Endothelial cell of hepatic sinusoid (primary cell): Measurements from ENCODE around the gene USP6NL.
"Not testable (repeated sequence)": the region's sequence is repeated elsewhere in the genome, so short reads cannot be mapped to it uniquely, and the experiment has no call there.

Experiments used
- in situ Hi-C: cut with HindIII; loops from 2 replicates; pipeline ENCODE4 v1.10.0; 2017; ENCODE audit warnings: low sequenced_read_pairs

Gene USP6NL

DNA sequence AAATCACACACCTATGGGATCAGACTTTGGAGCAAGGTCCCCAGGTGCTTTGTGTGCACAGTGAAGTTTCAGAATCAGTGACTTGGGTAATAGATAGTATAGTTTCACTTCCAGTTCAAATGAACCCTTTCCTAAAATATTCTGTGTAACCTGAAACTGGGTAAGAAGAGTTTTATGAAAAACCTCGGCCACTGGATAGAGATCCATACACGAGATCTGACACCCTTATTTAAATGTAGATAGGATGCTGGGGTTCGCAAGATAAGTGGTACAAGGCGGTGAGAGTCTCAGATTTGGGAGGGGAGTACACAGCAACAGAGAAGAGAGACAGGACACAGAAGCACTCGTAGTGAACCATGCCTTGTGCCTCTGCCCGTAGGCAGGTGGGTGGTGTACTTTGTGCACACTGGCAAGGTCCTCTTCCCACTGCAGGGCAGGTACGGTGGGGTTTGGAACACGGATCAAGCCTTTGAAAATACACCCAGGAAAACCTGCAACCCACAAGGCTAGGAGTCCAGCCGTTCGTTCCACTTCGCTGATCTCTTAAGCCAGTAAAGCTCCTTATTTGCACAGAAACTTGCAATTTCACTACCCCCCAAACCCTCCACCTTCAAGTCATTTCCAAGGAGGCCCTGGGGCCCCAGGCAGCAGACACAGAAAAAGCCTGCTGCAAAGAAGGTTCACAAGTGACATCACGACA, 162.8 kb downstream of the USP6NL start:
- in situ Hi-C loops, result no loop called here

DNA sequence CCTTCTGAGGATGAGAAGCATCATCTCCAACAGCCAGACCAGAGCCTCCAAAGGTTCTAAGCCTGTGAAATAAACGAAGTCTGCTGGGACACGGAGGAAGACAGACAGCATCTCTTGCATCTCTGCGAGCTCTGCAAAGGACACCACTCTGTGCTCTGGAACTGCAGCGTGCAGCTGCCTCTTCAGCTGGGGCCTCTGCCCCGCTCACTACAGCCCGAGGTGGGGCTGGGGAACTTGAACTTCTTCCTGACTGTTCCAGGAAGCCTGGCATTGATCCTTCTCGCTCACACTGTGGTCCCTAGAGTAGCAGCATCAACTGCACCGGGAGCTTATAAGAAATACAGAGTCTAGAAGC, 163.3 kb downstream of the USP6NL start:
- in situ Hi-C loops, result no loop called here

DNA sequence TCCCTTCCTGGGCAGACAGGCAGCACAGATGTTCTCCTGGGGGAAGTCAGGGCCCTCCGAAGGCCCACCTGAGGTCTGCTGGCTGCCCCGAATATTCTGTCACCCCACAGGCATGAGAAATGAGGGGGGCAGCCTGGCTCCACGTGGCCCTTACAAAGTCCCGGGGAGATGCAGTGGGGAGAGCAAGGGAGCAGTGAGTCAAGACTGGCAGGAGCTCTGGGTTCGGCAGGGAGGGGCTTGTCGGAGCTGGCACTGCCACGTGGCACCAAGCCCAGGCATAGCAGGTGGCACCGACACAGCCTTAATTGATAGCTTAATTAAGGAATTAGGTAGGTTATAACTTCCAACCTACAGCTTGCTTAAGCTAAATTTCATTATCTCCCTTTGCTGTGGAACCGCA, 163.9 kb downstream of the USP6NL start:
- in situ Hi-C loops, result no loop called here

DNA sequence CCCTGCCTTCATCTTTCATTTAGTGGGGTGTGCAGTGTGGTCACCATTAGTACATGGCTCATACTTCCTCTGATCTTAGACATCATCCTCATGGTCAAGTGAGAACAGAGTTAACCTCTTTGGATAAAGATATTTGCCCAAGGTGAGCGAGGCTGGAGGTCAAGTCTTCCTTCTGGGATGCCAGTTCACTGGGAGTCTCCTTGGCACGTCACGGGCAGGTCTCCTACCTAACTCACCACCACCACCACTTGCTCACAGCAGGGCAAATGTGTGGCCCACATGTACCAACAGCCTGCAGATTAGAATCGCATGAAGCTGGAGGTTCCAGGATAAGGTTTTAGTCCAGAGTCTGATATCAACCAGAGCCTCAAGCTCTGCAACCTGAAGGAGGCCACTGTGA, 164.6 kb downstream of the USP6NL start:
- in situ Hi-C loops, result no loop called here

GRCh38 chr10:11446133-11446532, 165.3 kb downstream of the USP6NL start:
- in situ Hi-C loops, result no loop called here

GRCh38 chr10:11444531-11445228, 166.8 kb downstream of the USP6NL start:
- in situ Hi-C loops, result no loop called here

GRCh38 chr10:11444155-11444530, 167.3 kb downstream of the USP6NL start:
- in situ Hi-C loops, result no loop called here

GRCh38 chr10:11443468-11444154, 167.8 kb downstream of the USP6NL start:
- in situ Hi-C loops, result no loop called here

- in situ Hi-C loops, result no loop called here
Measured at GRCh38 chr10:11442001-11442773, 169.3 kb downstream of the USP6NL start.

GRCh38 chr10:11441151-11441535, 170.3 kb downstream of the USP6NL start:
- in situ Hi-C loops, result no loop called here

GRCh38 chr10:11440250-11441150, 170.9 kb downstream of the USP6NL start:
- in situ Hi-C loops, result no loop called here

- in situ Hi-C loops, result no loop called here
Measured at GRCh38 chr10:11439523-11440053, 171.9 kb downstream of the USP6NL start.

DNA sequence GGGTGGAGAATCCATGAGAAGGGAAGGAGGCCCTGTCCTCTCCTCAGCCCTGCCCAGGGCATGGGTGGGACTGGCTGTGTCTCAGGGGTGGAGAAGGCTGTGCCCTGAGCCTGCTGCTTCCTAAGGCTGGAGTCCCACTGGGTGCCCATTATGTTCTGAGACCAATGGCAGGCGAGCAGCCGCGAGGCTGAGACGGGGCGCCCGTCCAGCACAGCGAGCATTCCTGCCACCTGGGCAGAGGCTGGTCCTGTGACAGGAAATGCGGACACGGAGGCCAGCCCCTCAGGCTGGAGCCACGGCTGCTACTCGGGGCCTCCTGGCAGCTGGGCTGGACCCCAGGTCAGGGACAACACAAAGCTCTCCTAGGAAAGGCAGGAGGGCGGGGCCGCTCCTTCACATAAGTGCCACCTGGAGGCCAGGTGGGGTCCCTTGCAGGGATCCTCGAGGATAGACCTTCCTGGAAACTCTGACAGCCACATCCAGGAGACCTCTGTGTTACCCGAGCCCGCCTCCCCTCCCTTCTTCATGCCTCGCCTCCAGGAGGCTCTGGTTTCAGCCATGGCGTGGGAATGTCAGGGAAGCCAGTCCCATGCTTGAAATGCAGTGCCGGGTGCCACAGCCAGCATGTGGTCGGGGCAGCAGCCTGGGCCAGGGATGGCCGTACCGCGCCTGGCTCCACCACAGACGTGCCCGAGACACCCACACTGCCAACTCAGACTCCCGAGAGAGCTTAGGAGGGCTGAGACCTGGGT, 173.9 kb downstream of the USP6NL start:
- in situ Hi-C loops, result no loop called here

DNA sequence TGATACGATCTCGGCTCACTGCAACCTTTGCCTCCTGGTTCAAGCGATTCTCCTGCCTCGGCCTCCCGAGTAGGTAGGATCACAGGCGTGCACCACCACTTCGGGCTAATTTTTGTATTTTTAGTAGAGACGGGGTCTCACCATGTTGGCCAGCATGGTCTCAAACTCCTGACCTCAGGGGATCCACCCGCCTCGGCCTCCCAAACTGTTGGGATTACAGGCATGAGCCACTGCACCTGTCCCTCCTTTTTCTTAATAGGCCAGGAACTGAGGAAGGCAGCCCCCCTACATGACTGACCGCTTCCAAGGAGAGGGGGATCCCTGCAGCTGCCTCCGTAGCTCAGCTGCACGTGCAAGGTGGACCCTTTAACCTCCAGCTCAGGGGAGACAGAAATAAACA, 175.0 kb downstream of the USP6NL start:
- in situ Hi-C loops, result not testable (repeated sequence)

DNA sequence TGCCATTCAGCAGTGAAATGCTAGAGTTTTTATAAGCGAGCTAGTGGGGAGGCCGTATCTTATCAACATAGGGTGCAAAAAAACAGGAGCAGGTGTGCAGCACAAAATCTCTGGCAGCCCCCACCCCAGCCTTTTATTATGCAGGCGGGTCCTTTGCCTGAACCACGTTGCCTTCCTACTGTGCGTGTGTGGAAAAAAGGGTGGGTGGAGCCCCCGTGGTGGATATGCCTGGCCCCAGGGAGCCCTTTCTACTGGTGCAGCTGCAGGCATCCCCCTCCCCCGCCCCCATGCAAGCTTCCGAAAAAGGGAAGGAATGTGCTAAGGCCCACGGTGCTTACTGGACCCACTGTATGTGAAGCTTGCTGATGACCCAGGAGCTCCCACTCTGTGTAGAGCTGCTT, 175.9 kb downstream of the USP6NL start:
- in situ Hi-C loops, result no loop called here

DNA sequence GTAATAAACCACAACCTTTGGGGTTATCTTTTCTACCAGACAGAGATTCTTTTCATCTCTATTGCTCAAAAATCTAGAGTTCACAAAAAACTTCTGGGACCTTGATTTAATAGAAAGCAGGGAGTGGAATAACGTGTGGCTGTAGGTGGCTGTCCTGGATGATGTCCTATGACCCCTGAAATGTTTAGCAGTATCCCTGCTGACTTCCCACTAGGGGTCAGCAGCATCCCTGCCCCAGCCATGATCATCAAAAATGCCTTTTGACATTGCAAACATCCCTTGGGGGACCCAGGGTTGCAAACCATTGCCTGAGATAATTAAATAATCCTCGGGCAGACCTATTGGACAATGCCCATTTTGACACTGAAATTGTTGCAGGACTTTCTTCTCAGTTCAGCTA, 177.1 kb downstream of the USP6NL start:
- in situ Hi-C loops, result no loop called here

GRCh38 chr10:11433657-11434056, 177.8 kb downstream of the USP6NL start:
- in situ Hi-C loops, result no loop called here

DNA sequence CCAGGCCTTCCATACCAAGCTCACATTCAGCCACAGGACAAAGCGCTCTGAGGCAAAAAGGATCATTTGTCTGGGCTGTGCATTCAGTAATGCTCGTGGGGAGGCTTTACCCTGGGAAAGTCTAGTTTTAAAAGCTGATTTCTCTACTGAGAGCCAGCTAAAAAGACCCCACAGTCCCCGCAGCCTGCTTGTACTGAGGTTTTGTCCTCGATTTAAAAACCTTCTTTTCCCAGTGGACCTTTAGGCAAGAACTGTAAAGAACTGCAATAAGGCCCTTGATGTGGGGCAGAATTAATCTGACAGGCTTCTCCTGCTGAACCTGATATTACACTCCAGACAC, 180.3 kb downstream of the USP6NL start:
- in situ Hi-C loops, result no loop called here

DNA sequence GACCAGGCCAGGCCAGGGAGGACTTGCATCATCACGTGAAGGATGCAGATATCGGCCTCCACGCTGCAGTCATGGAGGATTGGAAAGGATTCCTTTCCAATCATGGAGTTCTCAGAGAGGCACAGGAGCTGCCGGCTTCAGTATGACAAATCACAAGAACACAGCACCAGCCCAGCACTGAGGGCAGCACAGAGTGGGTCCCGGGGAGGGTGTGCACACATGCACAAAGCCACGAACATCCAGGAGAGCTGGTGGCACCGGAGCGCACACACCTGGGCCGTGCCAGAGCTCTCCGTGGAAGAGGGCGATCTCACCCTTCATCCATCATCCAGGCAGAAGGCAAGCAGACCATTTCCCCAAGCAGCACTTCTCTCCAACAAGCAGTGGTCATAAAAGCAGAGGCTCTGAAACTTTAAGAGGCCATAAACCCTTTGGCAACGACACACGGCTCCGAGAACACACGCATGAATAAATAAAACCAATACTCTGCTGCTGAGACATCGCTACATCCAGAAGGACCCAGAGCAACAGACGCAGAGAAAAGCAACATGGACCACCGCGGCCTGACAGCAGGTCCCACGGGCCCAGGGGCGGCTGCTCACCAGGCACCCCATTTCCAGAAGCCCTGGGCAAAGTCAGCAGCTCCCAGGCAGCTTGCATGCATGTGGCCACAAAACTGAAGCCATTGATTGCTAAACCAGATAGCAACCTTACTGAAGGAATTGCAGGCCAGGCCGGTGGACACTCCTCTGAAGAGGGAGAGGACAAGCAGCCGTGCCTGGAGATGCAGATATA, 180.8 kb downstream of the USP6NL start:
- in situ Hi-C loops, result no loop called here
